GM18858 (cell line): ENCODE data around the gene CDON.

Source experiments
- ATAC-seq: cut with Tn5 transposase; IDR thresholded peaks from one replicate; pipeline ENCODE4 v1.9.1; 2021; ENCODE audit not compliant: unreplicated experiment

Gene CDON

DNA sequence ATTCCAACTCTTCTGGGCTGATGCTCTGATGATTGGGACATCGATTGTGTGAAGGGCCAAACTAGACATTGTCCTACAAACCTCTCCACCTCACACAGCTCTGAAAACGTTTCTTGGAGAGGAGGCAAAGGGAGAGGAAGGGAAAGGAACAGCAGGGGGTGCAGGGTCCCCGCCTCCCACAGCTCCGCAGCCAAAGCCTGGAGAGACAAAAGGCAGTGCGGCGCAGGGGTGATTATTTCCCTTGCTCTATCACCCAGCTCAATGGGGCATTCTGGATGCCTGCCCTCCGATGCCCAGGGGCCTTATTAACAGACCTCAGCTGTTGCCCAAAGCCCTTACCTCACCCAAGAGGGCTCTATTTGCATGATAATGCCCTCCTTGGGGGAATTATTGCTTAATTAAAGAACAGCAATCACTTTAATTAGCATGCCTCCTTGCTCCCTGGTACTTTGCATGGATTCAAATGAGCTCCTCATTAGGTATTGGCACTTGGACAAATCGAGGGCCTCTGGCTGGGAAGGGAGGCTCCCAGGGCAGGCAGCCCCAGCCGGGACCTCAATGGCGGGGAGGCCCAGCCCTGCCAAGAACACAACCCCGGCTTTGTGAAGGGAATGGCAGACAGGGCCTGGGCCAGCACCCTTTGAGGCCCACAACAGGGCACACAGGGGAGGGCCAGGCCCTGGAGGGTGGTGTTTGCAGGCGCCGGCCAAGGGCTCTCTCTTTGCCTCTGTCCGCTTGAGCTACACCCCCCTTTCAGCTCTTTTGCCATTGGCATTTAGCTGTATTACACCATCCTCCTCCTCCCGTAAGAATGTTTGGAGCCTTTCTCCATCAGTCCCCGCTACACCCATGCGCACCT lies 19.8 kb upstream of the CDON start:
- ATAC-seq: no peak

DNA sequence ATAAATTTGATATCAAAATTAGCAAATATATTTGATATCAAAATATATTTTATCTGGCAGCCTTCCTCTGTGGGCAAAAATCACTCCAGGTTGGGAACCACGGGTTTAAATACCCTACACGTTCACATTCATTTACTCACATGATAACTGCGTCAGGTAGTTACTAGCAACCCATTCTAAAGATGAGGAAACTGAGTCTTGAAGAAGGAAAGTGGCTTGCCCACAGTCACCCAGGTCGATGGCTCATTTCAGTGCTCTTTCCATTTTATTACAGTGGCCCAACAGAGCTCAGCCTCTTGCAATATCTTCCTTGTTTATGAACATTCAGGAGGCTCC lies 19.2 kb upstream of the CDON start:
- no peak for ATAC-seq

DNA sequence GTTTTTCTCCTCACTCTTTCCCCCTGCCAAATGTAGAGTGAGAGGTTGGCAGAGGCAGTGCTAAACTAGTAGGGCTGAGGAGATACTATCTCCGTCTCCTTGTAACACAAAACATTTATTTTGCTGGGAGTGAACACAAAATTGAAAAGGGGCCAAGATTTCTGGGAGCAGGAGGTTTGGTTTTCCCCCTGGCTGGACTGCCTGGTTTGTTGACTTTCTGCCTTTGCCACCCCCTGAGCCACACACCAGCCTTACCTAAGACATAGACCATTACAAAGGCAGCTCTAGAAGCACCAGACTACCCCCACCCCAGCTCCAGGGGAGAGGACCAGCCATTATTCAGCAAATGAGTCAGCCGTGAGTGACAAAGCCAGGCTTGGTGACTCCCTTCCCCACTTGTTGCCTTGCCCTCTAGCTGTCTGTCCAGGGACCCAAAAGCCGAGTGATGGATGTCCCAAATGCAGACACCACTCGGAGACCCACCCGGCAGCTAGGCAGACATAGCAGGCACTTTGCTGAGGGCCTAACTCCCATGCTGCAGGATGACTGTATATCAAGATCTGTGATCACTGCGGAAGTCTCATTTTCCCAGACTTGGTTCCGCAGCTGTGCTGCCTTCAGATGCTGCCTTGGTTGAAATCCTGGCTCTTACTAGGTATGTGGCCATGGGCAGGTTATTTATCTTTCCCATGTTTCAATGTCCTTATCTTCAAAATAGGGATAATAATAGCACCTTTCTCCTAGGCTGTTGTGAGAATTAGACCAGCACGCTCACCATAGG lies 17.7 kb upstream of the CDON start:
- ATAC-seq: no peak

DNA sequence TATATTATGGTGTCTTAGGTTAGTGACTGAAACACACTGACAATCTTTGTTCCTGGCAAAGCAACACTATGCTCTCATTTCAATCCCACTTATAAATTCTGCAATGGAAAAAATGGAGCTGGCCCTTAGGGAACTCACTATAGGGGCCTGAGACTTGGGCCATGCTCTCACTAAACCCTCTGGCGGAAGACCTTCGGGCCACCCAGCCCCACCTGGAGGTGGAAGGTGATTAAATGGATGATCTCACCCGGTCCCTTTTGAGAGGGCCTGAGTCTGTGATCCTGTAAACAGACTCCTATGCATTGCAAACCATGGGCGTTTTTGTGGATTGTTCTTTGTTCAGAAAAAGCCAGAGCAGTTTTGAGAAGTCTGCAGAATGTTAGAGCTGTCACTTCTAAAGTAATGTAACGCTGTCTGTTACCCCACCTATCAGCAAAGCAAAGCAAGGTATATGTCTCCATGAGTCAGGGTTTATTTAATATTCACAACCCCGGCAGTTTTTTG lies 17.0 kb upstream of the CDON start:
- ATAC-seq: no peak

DNA sequence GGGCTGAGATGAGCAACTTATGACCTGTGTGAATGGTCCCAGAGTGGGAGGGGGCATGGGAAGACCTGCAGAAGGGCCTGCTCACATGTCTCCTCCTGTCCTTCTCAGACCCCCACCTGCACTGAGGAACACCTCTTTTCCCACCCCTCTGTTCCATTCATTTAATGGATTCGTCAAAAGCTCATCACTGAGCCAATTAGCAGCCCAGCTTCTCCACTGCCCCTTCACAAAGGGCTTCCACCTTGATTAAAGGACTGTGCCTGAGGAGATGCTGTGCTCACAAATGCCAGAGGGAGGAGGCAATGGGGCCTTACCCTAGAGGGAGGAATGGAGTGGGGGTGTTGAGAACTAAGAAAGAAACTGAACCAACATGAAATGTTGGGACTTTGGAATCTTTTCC lies 14.0 kb upstream of the CDON start:
- ATAC-seq: no peak

DNA sequence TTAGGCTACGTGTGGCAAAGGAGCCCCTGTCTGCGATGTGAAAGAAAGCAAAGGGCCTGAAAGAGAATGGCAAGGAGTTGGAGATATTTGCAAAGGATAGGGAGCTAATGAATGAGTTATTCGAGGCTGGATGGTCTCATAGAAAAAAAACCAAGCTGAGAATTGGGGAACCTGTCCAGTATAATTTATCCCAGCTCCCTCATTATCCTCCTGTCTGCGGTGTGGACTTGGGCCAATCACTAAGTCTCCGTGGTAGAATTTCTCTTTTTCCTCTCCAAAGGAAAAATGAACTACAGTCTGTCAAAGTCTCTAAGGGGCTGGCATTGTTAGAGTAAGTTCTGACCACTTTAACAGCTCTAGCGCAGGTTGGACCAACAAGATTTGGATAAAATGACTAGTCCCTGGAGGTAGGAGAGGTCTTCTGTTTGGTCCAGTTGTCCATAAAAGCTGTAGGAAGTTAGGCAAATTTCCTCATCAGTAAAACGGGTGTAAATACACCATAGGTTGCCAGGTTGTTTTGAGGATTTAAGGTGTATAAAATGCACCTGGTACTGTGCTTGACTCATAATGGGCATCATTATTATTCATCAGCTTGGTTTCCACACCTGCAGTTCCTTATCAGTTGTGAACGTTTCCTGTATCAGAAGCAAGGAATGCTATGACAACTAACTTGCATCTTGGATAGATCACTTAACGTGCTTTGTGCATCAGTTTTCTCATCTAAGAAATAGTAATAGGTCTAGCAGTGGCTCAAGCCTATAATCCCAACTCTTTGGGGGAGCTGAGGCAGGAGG lies 10.3 kb upstream of the CDON start:
- no peak for ATAC-seq

DNA sequence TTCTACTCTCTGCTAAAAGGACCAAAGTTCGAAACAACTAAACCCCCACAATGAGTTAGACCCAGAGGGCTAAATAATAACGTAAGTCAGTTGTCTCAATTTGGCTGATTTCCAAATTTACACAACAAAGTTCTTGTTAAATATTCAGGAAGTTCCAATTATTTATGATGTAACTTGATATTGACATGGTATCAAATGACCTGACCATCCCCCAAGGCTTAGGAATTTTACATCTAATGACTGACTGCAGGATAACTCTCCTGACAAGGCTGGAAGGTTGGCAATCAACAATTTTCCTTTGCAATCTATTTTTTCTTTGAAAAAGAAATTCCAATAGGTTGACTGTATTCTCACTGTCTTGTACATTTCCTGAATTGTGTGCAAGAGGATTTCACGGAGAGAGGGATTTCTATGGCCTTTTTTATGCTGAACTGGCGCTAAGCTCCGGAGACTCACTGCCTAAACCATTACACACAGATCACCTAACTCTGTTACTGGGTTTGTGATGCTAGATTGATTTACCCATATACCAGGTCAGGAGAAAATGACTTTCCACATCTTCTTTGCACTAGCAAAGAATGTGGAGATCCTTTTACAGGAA lies 9.6 kb upstream of the CDON start:
- no peak for ATAC-seq

DNA sequence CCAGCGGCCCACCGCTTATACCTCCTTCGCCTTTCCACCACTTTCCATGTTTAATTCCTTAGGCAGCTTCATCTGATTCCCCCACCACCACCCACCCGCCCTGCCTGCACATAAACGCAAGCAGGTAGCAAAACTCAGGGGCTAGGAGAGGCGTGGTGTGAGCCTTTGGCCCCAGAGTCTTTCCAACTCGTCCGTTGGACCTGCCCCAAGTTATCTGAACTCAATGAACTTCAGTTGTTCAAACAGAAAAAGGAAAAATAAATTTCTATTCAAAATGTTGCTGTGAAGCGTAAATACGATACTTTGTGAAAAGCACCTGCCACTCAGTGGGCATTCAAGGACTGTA lies 814 bp upstream of the CDON start:
- no peak for ATAC-seq

DNA sequence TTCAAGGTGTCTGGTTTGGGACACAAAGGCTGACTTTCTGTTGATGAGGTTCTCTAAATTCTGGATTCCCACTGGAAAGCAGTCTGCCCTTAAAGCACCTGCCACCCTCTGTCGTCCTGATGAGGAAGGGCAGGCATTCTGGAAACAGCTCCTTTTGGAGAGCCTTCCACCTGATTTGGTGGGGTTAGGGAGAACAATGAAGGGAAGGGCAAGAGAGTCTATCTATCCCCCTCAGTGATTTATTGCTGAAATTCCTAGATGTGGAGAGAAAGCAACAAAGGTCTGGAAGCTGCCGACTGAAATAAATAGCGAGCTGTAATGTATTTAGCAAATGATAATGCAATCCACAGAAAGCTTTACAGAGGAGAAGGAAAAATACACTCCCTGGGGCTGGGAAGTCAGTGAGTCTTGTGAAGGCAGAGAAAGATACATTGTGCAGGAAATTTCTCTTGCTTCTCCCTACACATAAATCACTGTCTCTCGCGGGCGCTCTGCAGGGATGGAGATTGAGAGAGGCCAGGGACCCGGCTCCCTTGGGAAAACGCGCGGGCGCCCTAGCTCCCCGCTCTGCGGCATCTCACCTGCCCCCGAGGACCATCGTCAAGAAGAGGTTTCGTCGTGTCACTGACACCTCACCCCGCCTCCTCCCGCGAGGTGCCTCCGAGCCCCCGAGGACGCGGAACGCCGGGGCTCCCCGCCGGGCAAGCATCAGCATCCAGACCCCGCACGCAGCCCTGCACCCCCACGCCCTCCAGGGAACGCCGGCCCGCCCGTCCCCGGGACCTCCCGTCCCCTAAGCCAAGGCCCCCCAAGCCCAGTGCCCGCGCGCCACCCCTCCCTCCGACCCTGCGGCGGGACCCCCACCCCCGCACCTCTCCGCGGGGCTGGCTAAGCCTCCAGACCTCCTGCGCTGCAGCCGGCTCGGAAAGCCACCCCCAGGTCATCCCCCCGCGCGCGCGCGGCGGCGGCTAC lies 673 bp downstream of the CDON start:
- ATAC-seq: no peak

DNA sequence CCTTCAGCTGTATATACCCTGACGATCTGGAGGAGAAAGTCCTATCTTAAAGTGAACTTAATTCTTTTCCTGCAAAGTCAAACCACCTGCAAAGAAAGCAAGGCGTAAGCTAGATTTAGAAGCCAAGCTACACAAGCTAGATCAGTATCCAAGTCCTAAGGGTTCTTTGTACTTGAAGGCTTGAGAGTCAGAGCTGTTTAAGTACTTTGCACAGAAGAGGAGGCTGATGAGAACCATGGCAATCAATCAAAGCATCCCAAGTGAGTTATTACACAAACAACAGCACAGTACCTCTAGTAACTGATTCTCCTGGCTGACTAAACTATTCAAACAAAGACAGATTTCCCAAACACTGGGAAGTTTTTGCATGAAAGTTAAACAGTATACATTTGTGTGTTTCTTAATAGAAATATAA lies 1.9 kb downstream of the CDON start:
- ATAC-seq: no peak

DNA sequence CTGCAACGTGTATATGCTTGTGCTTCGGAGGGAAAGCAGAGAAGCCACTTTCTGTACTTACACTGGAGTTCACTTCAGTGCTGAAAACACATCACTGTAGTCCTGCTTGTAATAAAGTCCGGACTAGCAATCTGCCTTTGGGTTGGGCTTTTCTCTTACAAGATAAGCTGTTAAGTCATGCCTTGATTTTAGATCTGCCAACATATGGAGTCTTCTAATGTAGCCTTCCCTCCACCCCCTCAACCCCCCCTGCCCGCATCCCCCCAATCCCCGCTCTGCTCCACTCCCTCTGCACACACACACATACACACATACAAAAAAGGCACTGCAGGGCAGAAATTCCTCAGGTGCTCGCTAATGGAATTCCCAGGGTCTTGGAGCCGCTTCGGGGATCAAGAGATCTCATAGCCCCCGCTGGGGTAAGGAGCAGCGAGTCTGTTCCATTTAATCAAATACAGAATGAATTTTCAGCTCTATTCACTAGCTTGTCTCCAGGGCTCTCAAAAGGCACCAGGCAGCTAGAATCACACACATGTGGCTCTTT lies 3.4 kb downstream of the CDON start:
- ATAC-seq: no peak

DNA sequence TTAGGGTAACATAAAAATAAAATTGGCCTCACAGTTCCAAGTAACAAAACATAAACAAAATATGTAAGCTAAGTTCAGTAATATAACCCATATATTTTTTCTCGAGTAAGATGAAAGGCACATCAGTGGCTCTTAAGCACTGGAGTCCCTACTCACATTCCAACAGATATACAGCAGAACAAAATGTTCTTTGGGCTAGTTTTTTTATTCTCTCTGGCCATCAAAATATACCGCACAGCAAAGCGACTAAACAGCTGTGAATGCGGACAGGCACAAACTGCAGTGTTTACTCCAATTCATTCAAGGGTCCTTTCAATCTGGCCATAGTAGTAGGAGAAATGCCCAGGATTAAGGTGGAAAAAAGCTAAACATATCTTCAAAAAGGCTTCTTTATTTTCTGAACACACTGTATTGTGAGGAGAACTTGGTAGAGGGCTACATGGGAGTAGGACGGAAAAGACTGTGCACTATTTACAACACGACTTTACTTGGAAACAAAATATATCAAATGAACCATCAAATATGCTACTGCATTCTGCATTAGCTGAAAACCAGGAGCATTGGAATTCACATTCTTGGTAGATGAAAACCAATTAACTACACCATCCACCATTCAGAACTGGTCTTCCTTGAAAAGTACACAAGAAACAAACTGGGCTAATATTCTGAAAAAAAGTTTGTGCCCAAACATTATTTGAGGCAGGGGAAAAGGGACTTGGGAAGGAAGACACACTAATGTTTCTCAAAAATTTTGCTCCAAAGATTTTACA lies 4.4 kb downstream of the CDON start:
- ATAC-seq: no peak

DNA sequence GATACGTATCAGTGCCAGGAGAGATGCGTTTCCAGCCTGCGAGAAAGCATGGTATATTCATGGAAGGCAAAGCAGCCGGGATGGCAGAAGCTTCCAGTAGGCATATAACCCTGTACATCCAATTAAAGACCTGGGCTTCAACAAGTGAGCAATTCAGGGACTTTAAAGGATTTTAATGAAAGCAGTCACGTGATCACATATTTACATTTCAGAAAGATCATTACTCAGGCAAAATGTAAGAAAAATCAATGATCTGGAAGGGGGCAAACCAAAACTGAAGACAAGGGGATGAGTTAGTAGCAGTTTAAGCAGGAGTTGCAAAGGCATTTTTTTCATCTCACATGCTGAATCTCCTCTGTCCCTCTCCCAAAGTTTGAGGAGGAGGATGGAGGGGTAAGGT lies 7.8 kb downstream of the CDON start:
- no peak for ATAC-seq

DNA sequence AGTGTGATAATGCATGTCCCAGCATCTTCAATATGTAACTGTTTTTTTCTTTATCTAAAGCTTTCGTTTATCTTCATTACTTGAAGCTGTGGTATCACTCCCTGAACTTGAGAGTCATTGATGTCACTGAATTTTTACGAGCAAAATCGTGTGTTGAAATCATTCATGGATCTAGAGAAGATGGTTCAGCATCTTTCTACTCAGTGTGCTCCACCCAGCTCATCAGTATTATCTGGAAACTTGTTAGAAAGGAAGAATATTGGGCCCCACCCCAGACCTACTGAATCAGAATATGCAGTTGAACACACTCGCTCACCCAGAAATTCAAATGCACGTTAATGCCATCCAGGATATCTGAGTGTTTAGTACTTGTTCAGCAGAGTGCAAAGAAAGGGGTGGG lies 8.3 kb downstream of the CDON start:
- ATAC-seq: no peak

DNA sequence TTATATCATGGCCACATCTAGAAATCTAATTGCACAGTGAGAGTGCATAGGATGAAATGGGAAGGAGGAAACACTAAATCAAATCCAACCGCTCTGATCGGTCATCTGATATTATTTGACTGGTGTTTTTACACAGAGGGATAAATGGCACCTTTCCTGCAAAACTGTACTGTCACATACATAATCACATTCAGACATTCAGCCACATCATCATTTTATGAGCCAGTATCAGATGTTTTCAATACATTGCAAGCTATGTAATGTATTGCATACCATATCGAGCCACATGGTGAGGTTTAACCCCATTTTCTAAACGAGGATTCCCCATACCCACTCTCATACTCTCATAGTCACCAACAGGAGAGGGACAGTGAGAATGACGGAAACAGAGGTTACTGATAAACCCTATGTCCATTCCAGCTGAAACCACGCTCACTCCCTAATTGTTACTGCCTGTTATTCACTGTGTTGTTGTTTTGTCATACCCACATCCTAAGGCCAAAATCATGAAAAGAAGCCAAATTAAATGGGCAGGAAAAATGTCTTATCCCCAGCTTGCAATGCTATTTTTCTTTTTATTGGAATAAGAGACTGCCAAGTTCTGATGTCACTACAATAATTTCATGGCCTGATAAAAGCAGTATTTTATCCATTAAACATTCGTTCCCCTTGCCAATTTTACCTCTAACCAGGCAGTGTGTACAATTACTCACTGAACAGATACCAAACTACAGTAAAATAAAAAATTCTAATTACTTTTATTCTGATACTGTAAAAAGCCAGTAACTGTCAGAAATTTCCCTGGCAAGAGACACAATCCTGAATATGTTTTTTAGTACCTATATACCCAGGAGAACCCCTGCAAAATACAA lies 9.0 kb downstream of the CDON start:
- ATAC-seq: no peak

DNA sequence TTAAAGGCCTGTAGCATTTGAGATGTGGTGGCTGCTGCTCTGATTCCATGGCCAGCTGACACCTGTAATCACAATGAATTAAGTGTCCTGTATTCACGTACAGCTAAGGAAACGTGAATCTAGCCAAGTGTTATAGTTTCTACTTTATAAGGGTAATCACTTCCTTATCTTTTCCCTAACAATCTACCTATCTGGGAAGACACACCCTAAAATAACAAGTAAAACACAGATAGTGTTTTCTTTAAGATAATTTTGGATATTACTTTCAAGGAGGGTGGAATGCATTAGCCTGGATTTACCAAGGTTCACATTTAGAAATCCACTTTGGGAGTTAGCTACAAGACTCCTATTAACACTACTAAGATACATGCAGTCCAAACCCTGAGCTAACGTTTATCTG lies 11.5 kb downstream of the CDON start:
- no peak for ATAC-seq

DNA sequence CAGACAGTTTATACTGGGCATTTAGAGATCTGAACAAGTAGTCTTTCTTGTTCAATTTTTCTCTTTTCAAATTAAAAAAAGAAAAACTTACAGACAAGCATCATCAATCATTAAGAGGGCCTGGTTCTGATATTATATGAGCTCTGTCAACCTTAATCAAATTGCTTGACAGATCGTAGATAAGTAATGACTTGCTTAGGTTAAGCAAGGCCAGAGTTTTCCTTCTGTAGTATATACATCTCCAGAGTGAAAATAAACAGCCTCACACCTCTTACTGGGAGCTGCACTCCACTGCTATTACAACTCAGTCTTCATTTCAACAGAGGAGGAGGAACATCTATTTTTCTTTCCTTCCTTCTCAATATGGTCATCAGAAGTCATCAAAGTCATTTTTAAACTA lies 13.5 kb downstream of the CDON start:
- no peak for ATAC-seq

DNA sequence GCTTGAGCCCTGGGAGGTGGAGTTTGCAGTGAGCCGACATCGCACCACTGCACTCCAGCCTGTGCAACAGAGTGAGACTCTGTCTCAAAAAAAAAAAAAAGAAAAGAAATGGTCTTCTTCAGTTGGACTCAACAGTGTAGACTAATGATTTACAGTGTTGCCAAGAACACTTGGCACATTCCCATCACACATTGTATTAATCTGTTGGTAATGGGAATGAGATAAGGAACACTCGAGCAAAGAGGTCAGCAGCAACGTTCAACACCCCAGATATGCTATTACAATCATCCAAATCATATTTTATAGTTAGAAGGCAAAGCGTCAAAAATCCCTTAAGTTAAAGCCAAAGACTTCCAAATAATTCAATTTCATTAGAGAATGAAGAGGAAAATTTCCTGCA lies 14.5 kb downstream of the CDON start:
- ATAC-seq: no peak
